SK-N-SH (cell line): ENCODE measurements around the gene CRACR2B. TPM values are rescaled to one million over a fixed set of nuclear protein-coding genes. Genes with fewer than 3 reads are reported as not detected.

ENCODE experiments used
- CTCF ChIA-PET: fragments of 300-600, 350-600 bp; formaldehyde crosslinking; extraction: SDS; loops from one replicate; lab custom pipeline; 2021; lab: Yijun Ruan, JAX
- POLR2A ChIA-PET: fragments of 350-600 bp; sonication (Branson Sonifier 250); formaldehyde crosslinking; extraction: SDS; loops from one replicate; lab custom pipeline; 2020; ENCODE audit warnings: antibody characterized with exemption, inconsistent platforms; lab: Yijun Ruan, JAX
- DNase-seq: peaks from one replicate; pipeline ENCODE4 v3.0.0; 2012
- H2AFZ ChIP-seq: fragments of 200-600 bp; sonication (generic); 2 replicates; pipeline ENCODE4 v1.8.1; 2016; ENCODE audit warnings: antibody characterized with exemption, mild to moderate bottlenecking, low read depth
- H3F3A ChIP-seq: fragments of 200-600 bp; sonication (generic); replicated peaks from 2 replicates; pipeline ENCODE3; 2016; ENCODE audit warnings: antibody characterized with exemption, mild to moderate bottlenecking; ENCODE audit not compliant: insufficient read depth
- H3K27ac ChIP-seq, 2 experiments: fragments of 200-500 bp in 1 of 2; fragments of 200-600 bp in 1 of 2; sonication (Bioruptor generic) in 1 of 2; sonication (generic), shearing (Covaris generic) in 1 of 2; 2 replicates each; pipeline versions ENCODE4 v1.5.1 to v1.6.1; 2014 to 2016; ENCODE audit warnings: low read depth in 2 of 2, inconsistent platforms in 1 of 2, low read length in 1 of 2, mild to moderate bottlenecking in 1 of 2, mixed read lengths in 1 of 2
- H3K27me3 ChIP-seq: fragments of 200-600 bp; sonication (generic), shearing (Covaris generic); 2 replicates; pipeline ENCODE4 v1.6.1; 2016; ENCODE audit warnings: mixed run types; ENCODE audit not compliant: insufficient read depth
- H3K36me3 ChIP-seq, 2 experiments: fragments of 200-500 bp in 1 of 2; fragments of 200-600 bp in 1 of 2; sonication (Bioruptor generic) in 1 of 2; sonication (generic) in 1 of 2; replicated peaks in 1 of 2; 2 replicates each; pipeline versions ENCODE3 to v1.5.1; 2014 to 2016; ENCODE audit warnings: low read length in 1 of 2, mild to moderate bottlenecking in 1 of 2; ENCODE audit not compliant: insufficient read depth in 2 of 2, control insufficient read depth in 1 of 2
- H3K4me1 ChIP-seq, 2 experiments: fragments of 200-500 bp in 1 of 2; fragments of 200-600 bp in 1 of 2; sonication (Bioruptor generic) in 1 of 2; sonication (generic), shearing (Covaris generic) in 1 of 2; 2 replicates each; pipeline versions ENCODE4 v1.5.1 to v1.6.1; 2014 to 2016; ENCODE audit warnings: low read depth in 1 of 2, low read length in 1 of 2, mixed run types in 1 of 2; ENCODE audit not compliant: insufficient read depth in 2 of 2, control insufficient read depth in 1 of 2
- H3K4me2 ChIP-seq: fragments of 200-600 bp; sonication (generic), shearing (Covaris generic); 2 replicates; pipeline ENCODE4 v1.6.1; 2017; ENCODE audit warnings: mixed run types
- H3K4me3 ChIP-seq, 2 experiments: fragments of 200-500 bp in 1 of 2; fragments of 200-600 bp in 1 of 2; sonication (Bioruptor generic) in 1 of 2; sonication (generic), shearing (Covaris generic) in 1 of 2; 2 replicates each; pipeline versions ENCODE4 v1.5.1 to v1.8.1; 2014 to 2016; ENCODE audit warnings: low read depth in 2 of 2, inconsistent platforms in 1 of 2, low read length in 1 of 2, mild to moderate bottlenecking in 1 of 2, mixed read lengths in 1 of 2, moderate library complexity in 1 of 2
- H3K79me2 ChIP-seq: fragments of 200-600 bp; sonication (generic); 2 replicates; pipeline ENCODE4 v1.8.1; 2017; ENCODE audit warnings: mild to moderate bottlenecking; ENCODE audit not compliant: insufficient read depth
- H3K9ac ChIP-seq: fragments of 200-600 bp; sonication (generic); 2 replicates; pipeline ENCODE4 v1.6.1; 2017; ENCODE audit warnings: mixed run types
- H3K9me2 ChIP-seq: fragments of 200-600 bp; sonication (generic); 2 replicates; pipeline ENCODE4 v1.6.1; 2017; ENCODE audit warnings: mixed run types
- H3K9me3 ChIP-seq: fragments of 200-600 bp; sonication (generic); 2 replicates; pipeline ENCODE4 v1.6.1; 2017; ENCODE audit warnings: mixed run types, mild to moderate bottlenecking, moderate library complexity
- H4K20me1 ChIP-seq: fragments of 200-600 bp; sonication (generic); 2 replicates; pipeline ENCODE4 v1.6.1; 2017; ENCODE audit warnings: mild to moderate bottlenecking, mixed run types; ENCODE audit not compliant: insufficient read depth
- ELF1 ChIP-seq: IDR thresholded peaks from 2 replicates; pipeline ENCODE4 v1.4.0; 2012
- EZH2phosphoT487 ChIP-seq: fragments of 200-600 bp; sonication (generic); IDR thresholded peaks from 2 replicates; pipeline ENCODE4 v1.6.1; 2017; ENCODE audit warnings: low read depth, mixed run types, mild to moderate bottlenecking, antibody characterized with exemption, moderate library complexity, borderline replicate concordance
- FOSL2 ChIP-seq: IDR thresholded peaks from 2 replicates; pipeline ENCODE4 v1.4.0; 2012; ENCODE audit warnings: low read depth, mild to moderate bottlenecking, moderate library complexity, borderline replicate concordance
- FOXJ3 ChIP-seq: sonication (generic); formaldehyde crosslinking; IDR thresholded peaks from 2 replicates; pipeline ENCODE4 v1.5.1; 2020; ENCODE audit warnings: mild to moderate bottlenecking, missing genetic modification reagents
- FOXM1 ChIP-seq: IDR thresholded peaks from 2 replicates; pipeline ENCODE4 v1.4.0; 2012; ENCODE audit warnings: low read depth, mild to moderate bottlenecking
- GATA2 ChIP-seq: sonication (generic); formaldehyde crosslinking; IDR thresholded peaks from 2 replicates; pipeline ENCODE4 v1.5.0; 2020; ENCODE audit warnings: mild to moderate bottlenecking, missing genetic modification reagents
- MAX ChIP-seq: IDR thresholded peaks from 2 replicates; pipeline ENCODE4 v1.4.0; 2012; ENCODE audit warnings: low read depth
- NFIC ChIP-seq: IDR thresholded peaks from 2 replicates; pipeline ENCODE4 v1.4.0; 2012; ENCODE audit warnings: borderline replicate concordance
- PBX3 ChIP-seq: IDR thresholded peaks from 2 replicates; pipeline ENCODE4; 2012
- RAD21 ChIP-seq: IDR thresholded peaks from 2 replicates; pipeline ENCODE4 v1.6.1; 2012; ENCODE audit warnings: mild to moderate bottlenecking, low read length
- SMC3 ChIP-seq: IDR thresholded peaks from 2 replicates; pipeline ENCODE4 v1.6.1; 2012; ENCODE audit warnings: low read depth, low read length, improper control_type of control experiment
- TCF12 ChIP-seq: IDR thresholded peaks from 2 replicates; pipeline ENCODE4 v1.4.0; 2012
- TEAD4 ChIP-seq: IDR thresholded peaks from 2 replicates; pipeline ENCODE4 v1.4.0; 2012; ENCODE audit warnings: mild to moderate bottlenecking, borderline replicate concordance; ENCODE audit not compliant: insufficient read depth
- USF2 ChIP-seq: fragments of 150-350 bp; IDR thresholded peaks from 2 replicates; pipeline ENCODE4 v1.6.1; 2017; ENCODE audit warnings: antibody characterized with exemption, low read length, low read depth, borderline replicate concordance
- YY1 ChIP-seq: IDR thresholded peaks from 2 replicates; pipeline ENCODE4 v1.4.0; 2012; ENCODE audit warnings: low read depth, mild to moderate bottlenecking
- whole genome bisulfite sequencing: methylation state at CpG from one replicate; pipeline ENCODE4 v1.1.6; 2017; ENCODE audit warnings: low lambda C conversion rate; 5-methylcytosine and 5-hydroxymethylcytosine counted together
- polyA plus RNA-seq, 3 experiments: library from polyadenylated mRNA; depleted of rRNA; stranded (reverse); fragments of >200 nt; gene quantifications; 2 replicates each; pipeline ENCODE4 v1.2.3, GENCODE V29; 2012

The CRACR2B gene
- polyA plus RNA-seq, 1 of the 3 experiments (the other 2 are of a cell fraction): 1.1 TPM

GRCh38 chr11:827146-827896, 398 bp upstream of the CRACR2B start:
- WGBS: 66% methylated on average over 16 of the region's 66 CpGs
- ChIA-PET POLR2A (interaction anchor here (2.4 kb wide), 1 partner anchor 8 kb away, joined by 16 read pairs; the partner anchor contains the start of gene PNPLA2), CTCF (interaction anchor here (0.6 to 1.9 kb wide), 4 partner anchors 8 to 185 kb away, joined by 3 to 6 read pairs (median 3); partner anchors contain the start of gene PNPLA2)
- no peak for TF ChIP-seq EZH2phosphoT487
- TF ChIP-seq TEAD4: no peak
- no peak for TF ChIP-seq ELF1
- no peak for TF ChIP-seq FOXJ3 (CRISPR knock-in tag)
- TF ChIP-seq PBX3: no peak; the same call in 1 of the 2 replicates
- TF ChIP-seq FOXM1: no peak
- TF ChIP-seq RAD21: no peak
- no peak for TF ChIP-seq TCF12
- no peak for TF ChIP-seq USF2
- TF ChIP-seq YY1: no peak
- no peak for TF ChIP-seq SMC3
- no peak for TF ChIP-seq MAX
- no peak for TF ChIP-seq GATA2 (CRISPR knock-in tag)
- Histone ChIP-seq H3K4me2 (0 out of 2 replicates have a peak overlapping the region, but pooled peaks have one; percentile 37), H2AFZ (no peak overlapping the region), H3K27me3 (no peaks in the 10 kb centered on the region), H3K9me2 (no peaks in the 10 kb centered on the region), H3K4me1 (peaks cover 11 to 21% of the 10 kb centered on the region in 2 experiments; a peak in 2 of 4 replicates), H3K27ac (no peak overlapping the region), H3K79me2 (peaks cover 17% of the 10 kb centered on the region), H3K36me3 (peaks cover 0 to 20% of the 10 kb centered on the region in 2 experiments), H3K9ac (no peak overlapping the region), H4K20me1 (peaks cover 11% of the 10 kb centered on the region), H3K9me3 (no peaks in the 10 kb centered on the region), H3F3A (peaks cover 2% of the 10 kb centered on the region), H3K4me3 (peak overlapping the region in 1 of 2 experiments; percentile 25; a peak in 1 of 4 replicates)
- DNase-seq: peak; percentile 56

GRCh38 chr11:828506-829175, 922 bp downstream of the CRACR2B start:
- peaks cover 11 to 23% of the 10 kb centered on the region in 2 experiments; a peak in 2 of 4 replicates for H3K4me1 ChIP-seq
- H2AFZ ChIP-seq: no peak overlapping the region
- peaks cover under 1% of the 10 kb centered on the region for H3F3A ChIP-seq
- POLR2A ChIA-PET: interaction anchor here (2.4 kb wide), 1 partner anchor 10 kb away, joined by 16 read pairs; the partner anchor contains the start of gene PNPLA2
- H3K9me2 ChIP-seq: no peaks in the 10 kb centered on the region
- H3K27ac ChIP-seq: no peak overlapping the region
- H4K20me1 ChIP-seq: peaks cover 7% of the 10 kb centered on the region; the same call in 1 of the 2 replicates
- WGBS: 91% methylated on average over 18 of the region's 21 CpGs
- H3K27me3 ChIP-seq: no peaks in the 10 kb centered on the region
- no peak overlapping the region for H3K4me3 ChIP-seq
- H3K36me3 ChIP-seq: peaks cover 0 to 19% of the 10 kb centered on the region in 2 experiments
- peaks cover 25% of the 10 kb centered on the region for H3K79me2 ChIP-seq
- H3K9me3 ChIP-seq: no peaks in the 10 kb centered on the region
- TF ChIP-seq FOSL2: no peak
- TF ChIP-seq SMC3: no peak
- no peak for TF ChIP-seq FOXJ3 (CRISPR knock-in tag)
- no peak for TF ChIP-seq NFIC
- CTCF ChIA-PET: interaction anchor here (1.0 to 1.9 kb wide), 2 partner anchors 9 to 18 kb away, joined by 3 to 6 read pairs; partner anchors contain the start of gene PNPLA2
- DNase-seq: no peak
- H3K9ac ChIP-seq: no peak overlapping the region
- no peak overlapping the region for H3K4me2 ChIP-seq
